HEK293 (cell line): ENCODE data around the gene MTA1.

Source experiments
- CTCF ChIA-PET: fragments of 350-600 bp; formaldehyde crosslinking; extraction: SDS; loops from one replicate; lab custom pipeline; 2021; ENCODE audit warnings: antibody characterized with exemption; lab: Yijun Ruan, JAX
- POLR2A ChIA-PET: fragments of 300-600 bp; formaldehyde crosslinking; extraction: SDS; loops from one replicate; lab custom pipeline; 2020; ENCODE audit warnings: antibody characterized with exemption, inconsistent platforms; lab: Yijun Ruan, JAX
- H3K27ac ChIP-seq: fragments of 200-500 bp; sonication (Bioruptor generic); 2 replicates; pipeline ENCODE4 v1.5.1; 2014; ENCODE audit warnings: low read depth, low read length, control low read depth, inconsistent platforms; ENCODE audit errors: extremely low read depth
- H3K36me3 ChIP-seq, 2 experiments: fragments of 200-500 bp in 1 of 2; sonication (Bioruptor generic) in 1 of 2; 1 replicate in 1 of 2; 2 replicates in 1 of 2; pipeline ENCODE4 v1.5.1; 2014 to 2017; ENCODE audit warnings: inconsistent platforms in 2 of 2, low read length in 2 of 2; ENCODE audit not compliant: control insufficient read depth in 2 of 2, insufficient read depth in 1 of 2
- H3K4me1 ChIP-seq: fragments of 200-500 bp; sonication (Bioruptor generic); 2 replicates; pipeline ENCODE4 v1.5.1; 2014; ENCODE audit warnings: mild to moderate bottlenecking, low read length, inconsistent platforms; ENCODE audit not compliant: control insufficient read depth, insufficient read depth
- H3K4me3 ChIP-seq: 2 replicates; pipeline ENCODE4 v1.5.1; 2011; ENCODE audit warnings: low read depth, mild to moderate bottlenecking, control low read depth, low read length, moderate library complexity
- H3K9me3 ChIP-seq: fragments of 200-500 bp; sonication (Bioruptor generic); 2 replicates; pipeline ENCODE4 v1.5.1; 2014; ENCODE audit warnings: low read depth, low read length, inconsistent platforms; ENCODE audit not compliant: control insufficient read depth, insufficient read depth
- GLIS2 ChIP-seq: fragments of 450-650 bp; formaldehyde crosslinking; IDR thresholded peaks from 2 replicates; pipeline ENCODE4 v1.5.1; 2016; ENCODE audit warnings: missing biosample characterization, missing genetic modification characterization
- IKZF3 ChIP-seq: fragments of 450-650 bp; IDR thresholded peaks from 2 replicates; pipeline ENCODE4 v1.5.0; 2018; ENCODE audit warnings: missing biosample characterization, mild to moderate bottlenecking, missing genetic modification characterization, moderate library complexity
- INSM2 ChIP-seq: fragments of 450-650 bp; formaldehyde crosslinking; IDR thresholded peaks from 2 replicates; pipeline ENCODE4 v1.5.1; 2016; ENCODE audit warnings: missing biosample characterization, missing genetic modification characterization
- KLF7 ChIP-seq: fragments of 450-650 bp; formaldehyde crosslinking; IDR thresholded peaks from 2 replicates; pipeline ENCODE4 v1.5.1; 2016; ENCODE audit warnings: missing biosample characterization, missing genetic modification characterization, borderline replicate concordance
- KLF9 ChIP-seq: fragments of 450-650 bp; formaldehyde crosslinking; IDR thresholded peaks from 2 replicates; pipeline ENCODE4 v1.5.1; 2016; ENCODE audit warnings: missing biosample characterization, missing genetic modification characterization, low read depth
- OSR2 ChIP-seq: fragments of 450-650 bp; formaldehyde crosslinking; IDR thresholded peaks from 2 replicates; pipeline ENCODE4 v1.5.1; 2016; ENCODE audit warnings: missing biosample characterization, missing genetic modification characterization
- YY1 ChIP-seq: fragments of 450-650 bp; formaldehyde crosslinking; IDR thresholded peaks from 2 replicates; pipeline ENCODE4 v1.5.1; 2018; ENCODE audit warnings: missing biosample characterization, missing genetic modification characterization
- ZBTB10 ChIP-seq: fragments of 450-650 bp; formaldehyde crosslinking; IDR thresholded peaks from 2 replicates; pipeline ENCODE4 v1.5.1; 2016; ENCODE audit warnings: missing biosample characterization, missing genetic modification characterization
- ZEB2 ChIP-seq: fragments of 450-650 bp; formaldehyde crosslinking; IDR thresholded peaks from 2 replicates; pipeline ENCODE4 v1.5.1; 2016; ENCODE audit warnings: missing biosample characterization, missing genetic modification characterization
- ZFHX2 ChIP-seq: fragments of 450-650 bp; formaldehyde crosslinking; conservative IDR thresholded peaks from 2 replicates; pipeline ENCODE4 v1.5.1; 2016; ENCODE audit warnings: missing biosample characterization, missing genetic modification characterization
- ZIC2 ChIP-seq: fragments of 450-650 bp; formaldehyde crosslinking; IDR thresholded peaks from 2 replicates; pipeline ENCODE4 v1.5.1; 2016; ENCODE audit warnings: missing biosample characterization, missing genetic modification characterization
- ZNF112 ChIP-seq: fragments of 450-650 bp; formaldehyde crosslinking; IDR thresholded peaks from 2 replicates; pipeline ENCODE4 v1.5.0; 2017; ENCODE audit warnings: missing biosample characterization, missing genetic modification characterization
- ZNF132 ChIP-seq: fragments of 450-650 bp; formaldehyde crosslinking; IDR thresholded peaks from 2 replicates; pipeline ENCODE4 v1.5.1; 2017; ENCODE audit warnings: missing biosample characterization, missing genetic modification characterization, borderline replicate concordance
- ZNF18 ChIP-seq: fragments of 450-650 bp; formaldehyde crosslinking; IDR thresholded peaks from 2 replicates; pipeline ENCODE4 v1.5.1; 2016; ENCODE audit warnings: missing biosample characterization, missing genetic modification characterization
- ZNF701 ChIP-seq: fragments of 450-650 bp; formaldehyde crosslinking; IDR thresholded peaks from 2 replicates; pipeline ENCODE4 v1.5.1; 2016; ENCODE audit warnings: missing biosample characterization, missing genetic modification characterization
- ZNF791 ChIP-seq: fragments of 450-650 bp; formaldehyde crosslinking; IDR thresholded peaks from 2 replicates; pipeline ENCODE4 v1.5.1; 2016; ENCODE audit warnings: missing biosample characterization, missing genetic modification characterization
- ZXDB ChIP-seq: fragments of 450-650 bp; formaldehyde crosslinking; IDR thresholded peaks from 2 replicates; pipeline ENCODE4 v1.5.1; 2016; ENCODE audit warnings: missing biosample characterization, missing genetic modification characterization
- TF ChIP-seq, protein P1 (sequence below): fragments of 450-650 bp; formaldehyde crosslinking; optimal IDR thresholded peaks from 2 replicates; pipeline ENCODE3; 2016; ENCODE audit warnings: missing biosample characterization, mild to moderate bottlenecking, missing genetic modification characterization
- TF ChIP-seq, protein P2 (sequence below): fragments of 450-650 bp; formaldehyde crosslinking; IDR thresholded peaks from 2 replicates; pipeline ENCODE4 v1.5.1; 2017; ENCODE audit warnings: missing biosample characterization, missing genetic modification characterization
- TF ChIP-seq, protein P3 (sequence below): fragments of 450-650 bp; formaldehyde crosslinking; IDR thresholded peaks from 2 replicates; pipeline ENCODE4 v1.5.1; 2016; ENCODE audit warnings: missing biosample characterization, missing genetic modification characterization

The MTA1 gene

DNA sequence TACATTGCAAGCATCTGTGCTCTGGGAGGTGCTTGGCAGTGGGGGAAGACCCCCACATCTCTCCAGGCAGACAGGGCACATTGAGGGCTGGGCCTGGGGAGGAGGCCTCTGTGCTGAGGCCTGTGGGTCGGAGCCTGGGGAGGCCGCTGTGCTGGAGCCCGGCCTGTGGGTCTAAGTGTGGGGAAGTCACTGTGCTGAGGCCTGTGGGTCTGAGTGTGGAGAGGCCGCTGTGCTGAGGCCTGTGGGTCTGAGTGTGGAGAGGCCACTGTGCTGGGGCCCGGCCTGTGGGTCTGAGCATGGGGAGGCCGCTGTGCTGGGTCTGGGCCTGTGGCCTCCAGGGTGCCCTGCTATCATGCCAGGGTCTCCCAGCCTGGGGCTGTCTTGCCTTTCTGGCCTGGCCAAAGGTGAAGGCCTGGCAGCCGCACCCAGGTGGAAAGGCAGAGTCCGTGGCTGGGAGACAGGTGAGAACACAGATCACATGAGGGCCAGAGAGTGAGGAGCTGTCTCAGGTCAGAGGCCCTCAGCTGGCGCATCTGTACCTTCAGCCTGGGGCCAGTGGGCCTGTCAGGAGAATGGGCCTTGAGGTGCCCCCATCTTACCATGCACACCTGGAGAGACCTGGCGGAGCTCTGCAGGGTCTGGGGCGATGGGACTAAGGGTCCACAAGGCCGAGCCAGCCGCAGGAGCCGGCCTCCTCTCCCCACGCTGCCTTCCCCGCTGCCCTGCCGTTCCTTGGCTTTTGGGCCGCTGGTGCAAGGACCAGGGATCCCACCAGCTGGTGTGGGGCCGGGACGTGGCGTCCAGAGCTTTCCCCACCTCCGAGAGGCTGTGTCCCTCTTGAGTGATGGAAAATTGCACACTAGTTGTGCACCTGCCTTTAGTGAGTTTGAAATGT lies 36.4 kb downstream of the MTA1 start:
- TF ChIP-seq ZBTB10 (no peak), ZNF18 (tag by site-specific recombination) (no peak), GLIS2 (no peak), YY1 (tag by site-specific recombination) (no peak), ZNF132 (tag by site-specific recombination) (no peak), INSM2 (tag by site-specific recombination) (no peak)
- Histone ChIP-seq H3K4me3 (no peak overlapping the region), H3K9me3 (no peaks in the 10 kb centered on the region), H3K4me1 (no peaks in the 10 kb centered on the region), H3K36me3 (peaks cover 13 to 78% of the 10 kb centered on the region in 2 experiments; a peak in 2 of 3 replicates), H3K27ac (no peak overlapping the region)
- POLR2A ChIA-PET: interaction anchor here (1.1 kb wide), 1 partner anchor 25 kb away, joined by 4 read pairs; no protein-coding TSS in a partner anchor
- CTCF ChIA-PET: interaction anchor here (1.1 to 1.7 kb wide), 2 partner anchors 25 to 84 kb away, joined by 6 to 7 read pairs; no protein-coding TSS in a partner anchor

GRCh38 chr14:105456736-105457617 lies 37.4 kb downstream of the MTA1 start:
- no peak overlapping the region for H3K27ac ChIP-seq
- ChIA-PET CTCF (interaction anchor here (1.0 to 1.7 kb wide), 3 partner anchors 24 to 85 kb away, joined by 5 to 7 read pairs (median 6); no protein-coding TSS in a partner anchor), POLR2A (interaction anchor here (1.1 kb wide), 1 partner anchor 24 kb away, joined by 4 read pairs; no protein-coding TSS in a partner anchor)
- H3K36me3 ChIP-seq: peaks cover 13 to 80% of the 10 kb centered on the region in 2 experiments; a peak in 2 of 3 replicates
- H3K4me1 ChIP-seq: no peaks in the 10 kb centered on the region
- no peaks in the 10 kb centered on the region for H3K9me3 ChIP-seq
- no peak overlapping the region for H3K4me3 ChIP-seq
- TF ChIP-seq ZFHX2 (0 out of 2 replicates have a peak, but pooled peaks have one; percentile 7), ZNF112 (no peak), ZEB2 (tag by site-specific recombination) (no peak), ZXDB (no peak), ZNF701 (no peak), IKZF3 (no peak), KLF7 (tag by site-specific recombination) (no peak), ZNF791 (tag by site-specific recombination) (no peak), KLF9 (no peak), OSR2 (tag by site-specific recombination) (no peak), ZIC2 (peak; percentile 69)
- TF ChIP-seq, protein P1, sequence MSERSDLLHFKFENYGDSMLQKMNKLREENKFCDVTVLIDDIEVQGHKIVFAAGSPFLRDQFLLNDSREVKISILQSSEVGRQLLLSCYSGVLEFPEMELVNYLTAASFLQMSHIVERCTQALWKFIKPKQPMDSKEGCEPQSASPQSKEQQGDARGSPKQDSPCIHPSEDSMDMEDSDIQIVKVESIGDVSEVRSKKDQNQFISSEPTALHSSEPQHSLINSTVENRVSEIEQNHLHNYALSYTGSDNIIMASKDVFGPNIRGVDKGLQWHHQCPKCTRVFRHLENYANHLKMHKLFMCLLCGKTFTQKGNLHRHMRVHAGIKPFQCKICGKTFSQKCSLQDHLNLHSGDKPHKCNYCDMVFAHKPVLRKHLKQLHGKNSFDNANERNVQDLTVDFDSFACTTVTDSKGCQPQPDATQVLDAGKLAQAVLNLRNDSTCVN (tag by site-specific recombination): no peak
- TF ChIP-seq, protein P2, sequence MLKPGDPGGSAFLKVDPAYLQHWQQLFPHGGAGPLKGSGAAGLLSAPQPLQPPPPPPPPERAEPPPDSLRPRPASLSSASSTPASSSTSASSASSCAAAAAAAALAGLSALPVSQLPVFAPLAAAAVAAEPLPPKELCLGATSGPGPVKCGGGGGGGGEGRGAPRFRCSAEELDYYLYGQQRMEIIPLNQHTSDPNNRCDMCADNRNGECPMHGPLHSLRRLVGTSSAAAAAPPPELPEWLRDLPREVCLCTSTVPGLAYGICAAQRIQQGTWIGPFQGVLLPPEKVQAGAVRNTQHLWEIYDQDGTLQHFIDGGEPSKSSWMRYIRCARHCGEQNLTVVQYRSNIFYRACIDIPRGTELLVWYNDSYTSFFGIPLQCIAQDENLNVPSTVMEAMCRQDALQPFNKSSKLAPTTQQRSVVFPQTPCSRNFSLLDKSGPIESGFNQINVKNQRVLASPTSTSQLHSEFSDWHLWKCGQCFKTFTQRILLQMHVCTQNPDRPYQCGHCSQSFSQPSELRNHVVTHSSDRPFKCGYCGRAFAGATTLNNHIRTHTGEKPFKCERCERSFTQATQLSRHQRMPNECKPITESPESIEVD (tag by site-specific recombination): no peak
- TF ChIP-seq, protein P3, sequence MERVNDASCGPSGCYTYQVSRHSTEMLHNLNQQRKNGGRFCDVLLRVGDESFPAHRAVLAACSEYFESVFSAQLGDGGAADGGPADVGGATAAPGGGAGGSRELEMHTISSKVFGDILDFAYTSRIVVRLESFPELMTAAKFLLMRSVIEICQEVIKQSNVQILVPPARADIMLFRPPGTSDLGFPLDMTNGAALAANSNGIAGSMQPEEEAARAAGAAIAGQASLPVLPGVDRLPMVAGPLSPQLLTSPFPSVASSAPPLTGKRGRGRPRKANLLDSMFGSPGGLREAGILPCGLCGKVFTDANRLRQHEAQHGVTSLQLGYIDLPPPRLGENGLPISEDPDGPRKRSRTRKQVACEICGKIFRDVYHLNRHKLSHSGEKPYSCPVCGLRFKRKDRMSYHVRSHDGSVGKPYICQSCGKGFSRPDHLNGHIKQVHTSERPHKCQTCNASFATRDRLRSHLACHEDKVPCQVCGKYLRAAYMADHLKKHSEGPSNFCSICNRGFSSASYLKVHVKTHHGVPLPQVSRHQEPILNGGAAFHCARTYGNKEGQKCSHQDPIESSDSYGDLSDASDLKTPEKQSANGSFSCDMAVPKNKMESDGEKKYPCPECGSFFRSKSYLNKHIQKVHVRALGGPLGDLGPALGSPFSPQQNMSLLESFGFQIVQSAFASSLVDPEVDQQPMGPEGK: no peak
